HepG2 (cell line): Measurements from ENCODE around the gene PPP1R13B. TPM values are rescaled to one million over a fixed set of nuclear protein-coding genes. Genes with fewer than 3 reads are reported as not detected.

Source experiments
- AKNA ChIP-seq: sonication (generic); formaldehyde crosslinking; IDR thresholded peaks from 2 replicates; pipeline ENCODE4 v1.4.0; 2020; ENCODE audit warnings: missing genetic modification reagents, borderline replicate concordance
- CHD4 ChIP-seq: fragments of 200-600 bp; sonication (generic); IDR thresholded peaks from 2 replicates; pipeline ENCODE4 v1.7.0; 2017; ENCODE audit warnings: mild to moderate bottlenecking, low read length, borderline replicate concordance
- FOXK2 ChIP-seq: fragments of 450-650 bp; IDR thresholded peaks from 2 replicates; pipeline ENCODE4 v1.6.1; 2016
- FOXO1 ChIP-seq: sonication (generic); formaldehyde crosslinking; IDR thresholded peaks from 2 replicates; pipeline ENCODE4 v1.4.0; 2020; ENCODE audit warnings: missing genetic modification reagents
- HHEX ChIP-seq: IDR thresholded peaks from 2 replicates; pipeline ENCODE4 v1.6.1; 2016; ENCODE audit warnings: control low read depth
- HIVEP1 ChIP-seq: sonication (generic); formaldehyde crosslinking; IDR thresholded peaks from 2 replicates; pipeline ENCODE4 v1.4.0; 2020; ENCODE audit warnings: mild to moderate bottlenecking, missing genetic modification reagents
- KDM1A ChIP-seq: IDR thresholded peaks from 2 replicates; pipeline ENCODE4 v1.6.1; 2016; ENCODE audit warnings: missing compliant biosample characterization
- NCOR1 ChIP-seq: fragments of 200-600 bp; sonication (generic); IDR thresholded peaks from 2 replicates; pipeline ENCODE4 v1.7.0; 2017; ENCODE audit warnings: antibody characterized with exemption, low read length, borderline replicate concordance
- NR2F1 ChIP-seq, 2 experiments: fragments of 450-650 bp in 1 of 2; formaldehyde crosslinking in 1 of 2; IDR thresholded peaks; 2 replicates each; pipeline versions ENCODE4 v1.5.0 to v1.6.1; 2016 to 2020; ENCODE audit warnings: mild to moderate bottlenecking in 1 of 2, missing compliant biosample characterization in 1 of 2, missing genetic modification reagents in 1 of 2, moderate library complexity in 1 of 2
- RFXAP ChIP-seq: sonication (generic); formaldehyde crosslinking; IDR thresholded peaks from 2 replicates; pipeline ENCODE4 v1.4.0; 2020; ENCODE audit warnings: missing genetic modification reagents, borderline replicate concordance
- SALL2 ChIP-seq: sonication (generic); formaldehyde crosslinking; IDR thresholded peaks from 2 replicates; pipeline ENCODE4 v1.8.1; 2023; ENCODE audit warnings: mild to moderate bottlenecking, missing genetic modification reagents, inconsistent platforms
- SKI ChIP-seq: fragments of 450-650 bp; IDR thresholded peaks from one replicate; pipeline ENCODE4 v1.6.1; 2018; ENCODE audit warnings: mild to moderate bottlenecking; ENCODE audit not compliant: partially characterized antibody
- TP53 ChIP-seq: sonication (generic); formaldehyde crosslinking; conservative IDR thresholded peaks from 2 replicates; pipeline ENCODE4 v1.4.0; 2020; ENCODE audit warnings: missing genetic modification reagents
- ZBTB38 ChIP-seq: sonication (generic); formaldehyde crosslinking; IDR thresholded peaks from 2 replicates; pipeline ENCODE4 v1.5.1; 2020; ENCODE audit warnings: mild to moderate bottlenecking, missing genetic modification reagents
- ZC3H13 ChIP-seq: sonication (generic); formaldehyde crosslinking; IDR thresholded peaks from 2 replicates; pipeline ENCODE4 v1.8.1; 2023; ENCODE audit warnings: mild to moderate bottlenecking, missing genetic modification reagents, moderate library complexity
- ZEB1 ChIP-seq: IDR thresholded peaks from 2 replicates; pipeline ENCODE4 v1.6.1; 2012; ENCODE audit warnings: mild to moderate bottlenecking, low read depth, inconsistent platforms; ENCODE audit not compliant: insufficient replicate concordance
- ZNF121 ChIP-seq: sonication (generic); formaldehyde crosslinking; IDR thresholded peaks from 2 replicates; pipeline ENCODE4 v1.5.0; 2020; ENCODE audit warnings: mild to moderate bottlenecking, missing genetic modification reagents
- ZNF234 ChIP-seq: sonication (generic); formaldehyde crosslinking; conservative IDR thresholded peaks from 2 replicates; pipeline ENCODE4 v1.5.1; 2020; ENCODE audit warnings: mild to moderate bottlenecking, missing genetic modification reagents
- ZNF362 ChIP-seq: sonication (generic); formaldehyde crosslinking; IDR thresholded peaks from 2 replicates; pipeline ENCODE4 v1.4.0; 2020; ENCODE audit warnings: missing genetic modification reagents, mild to moderate bottlenecking, borderline replicate concordance
- ZNF460 ChIP-seq: sonication (generic); formaldehyde crosslinking; IDR thresholded peaks from 2 replicates; pipeline ENCODE4 v1.5.1; 2020; ENCODE audit warnings: missing genetic modification reagents, mild to moderate bottlenecking, borderline replicate concordance
- ZNF670 ChIP-seq: sonication (generic); formaldehyde crosslinking; IDR thresholded peaks from 2 replicates; pipeline ENCODE4 v1.8.0; 2022; ENCODE audit warnings: mild to moderate bottlenecking, missing genetic modification reagents, borderline replicate concordance
- ZNF724P ChIP-seq: sonication (generic); formaldehyde crosslinking; IDR thresholded peaks from 2 replicates; pipeline ENCODE4 v1.8.0; 2022; ENCODE audit warnings: missing genetic modification reagents, borderline replicate concordance
- ZNF800 ChIP-seq: sonication (generic); formaldehyde crosslinking; IDR thresholded peaks from 2 replicates; pipeline ENCODE4 v1.4.0; 2020; ENCODE audit warnings: missing genetic modification reagents
- polyA plus RNA-seq, 8 experiments: library from polyadenylated mRNA; depleted of rRNA in 3 of 8; stranded (reverse) in 7 of 8; unstranded in 1 of 8; fragments of >200 nt; fragmentation: Illumina TruSeq in 4 of 8; extraction: Trizol in 4 of 8; gene quantifications; 2 replicates each; pipeline versions ENCODE4 v1.2.1 to v1.2.3, GENCODE V29; 2011 to 2016; ENCODE audit warnings: low read depth in 4 of 8, missing spikeins in 1 of 8, mixed read lengths in 1 of 8; ENCODE audit not compliant: insufficient read depth in 1 of 8
- total RNA-seq, 5 experiments: library from RNA; depleted of rRNA; stranded (reverse); fragments of >200 nt; fragmentation: Illumina TruSeq; extraction: Trizol; gene quantifications; 2 replicates each; pipeline ENCODE4 v1.2.3, GENCODE V29; 2016; ENCODE audit warnings: low read depth in 1 of 5

PPP1R13B gene
- total and polyA plus RNA-seq, 2 of the 13 experiments (the other 11 are each of a cell fraction or from before 2014, with no cell fraction given) = 4.6 to 9.4 TPM

GRCh38 chr14:103879118-103879569 lies 31.8 kb upstream of the PPP1R13B start (continued):
- TF ChIP-seq ZNF362 (CRISPR knock-in tag) = peak; percentile 83; the same call in 1 of the 2 replicates
- no peak for TF ChIP-seq KDM1A
- no peak for TF ChIP-seq ZNF724P (CRISPR knock-in tag)
- TF ChIP-seq ZNF121 = peak; percentile 98
- TF ChIP-seq ZNF800 (CRISPR knock-in tag) = no peak
- no peak for TF ChIP-seq HHEX (CRISPR knock-in tag)
- 0 out of 2 replicates have a peak, but pooled peaks have one; percentile 85 for TF ChIP-seq CHD4
- TF ChIP-seq AKNA (CRISPR knock-in tag) = no peak
- no peak for TF ChIP-seq ZBTB38 (CRISPR knock-in tag)
- TF ChIP-seq ZNF460 (CRISPR knock-in tag) = peak; percentile 78
- TF ChIP-seq NCOR1 = no peak
- TF ChIP-seq ZC3H13 = 0 out of 2 replicates have a peak, but pooled peaks have one; percentile 12
- TF ChIP-seq TP53 (CRISPR knock-in tag) = no peak
- no peak for TF ChIP-seq FOXO1 (CRISPR knock-in tag)
- no peak for TF ChIP-seq SALL2 (CRISPR knock-in tag)
- 0 out of 2 replicates have a peak, but pooled peaks have one; percentile 55 for TF ChIP-seq ZNF234 (CRISPR knock-in tag)
- TF ChIP-seq ZNF670 (CRISPR knock-in tag) = 0 out of 2 replicates have a peak, but pooled peaks have one; percentile 36
- TF ChIP-seq FOXK2 = no peak
- no peak for TF ChIP-seq RFXAP (CRISPR knock-in tag)
- TF ChIP-seq NR2F1 (CRISPR knock-in tag; IDR thresholded peaks at IDR 0.05) = peak in 1 of 2 experiments; percentile 18; a peak in 1 of 4 replicates
- no peak for TF ChIP-seq SKI
- TF ChIP-seq ZEB1 = no peak
- TF ChIP-seq HIVEP1 = no peak
